HEK293 (cell line): Measurements from ENCODE around the gene PDZD2.

Source experiments
- ZNF10 ChIP-seq: fragments of 450-650 bp; formaldehyde crosslinking; IDR thresholded peaks from 2 replicates; pipeline ENCODE4 v1.5.1; 2017; ENCODE audit warnings: missing biosample characterization, missing genetic modification characterization
- ZSCAN23 ChIP-seq: fragments of 450-650 bp; formaldehyde crosslinking; IDR thresholded peaks from 2 replicates; pipeline ENCODE4 v1.5.1; 2016; ENCODE audit warnings: missing biosample characterization, missing genetic modification characterization
- TF ChIP-seq, protein P1 (sequence below): fragments of 450-650 bp; formaldehyde crosslinking; IDR thresholded peaks from 2 replicates; pipeline ENCODE4 v1.5.1; 2016; ENCODE audit warnings: missing biosample characterization, missing genetic modification characterization

DNA sequence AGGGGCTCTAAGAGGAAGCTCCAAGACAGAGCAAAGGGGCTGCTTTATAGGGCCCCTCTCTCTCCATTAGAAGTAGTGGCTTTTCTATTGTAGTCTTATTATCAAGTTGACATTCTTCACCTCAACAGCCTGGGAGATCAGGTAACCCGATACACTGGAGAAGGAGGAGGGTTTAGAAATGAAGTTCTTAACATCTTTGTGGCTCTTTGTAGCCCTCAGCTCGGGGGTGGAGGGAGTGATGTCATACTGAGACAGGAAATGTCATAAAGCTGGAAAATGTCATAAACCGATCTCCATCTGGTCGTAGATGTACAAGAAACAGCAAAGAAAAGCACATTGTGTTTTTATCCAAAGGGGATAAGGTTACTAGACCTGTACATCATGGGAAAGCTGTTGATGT, 17.9 kb downstream of the PDZD2 start:
- TF ChIP-seq ZNF10 (tag by site-specific recombination), result no peak
- TF ChIP-seq, protein P1, sequence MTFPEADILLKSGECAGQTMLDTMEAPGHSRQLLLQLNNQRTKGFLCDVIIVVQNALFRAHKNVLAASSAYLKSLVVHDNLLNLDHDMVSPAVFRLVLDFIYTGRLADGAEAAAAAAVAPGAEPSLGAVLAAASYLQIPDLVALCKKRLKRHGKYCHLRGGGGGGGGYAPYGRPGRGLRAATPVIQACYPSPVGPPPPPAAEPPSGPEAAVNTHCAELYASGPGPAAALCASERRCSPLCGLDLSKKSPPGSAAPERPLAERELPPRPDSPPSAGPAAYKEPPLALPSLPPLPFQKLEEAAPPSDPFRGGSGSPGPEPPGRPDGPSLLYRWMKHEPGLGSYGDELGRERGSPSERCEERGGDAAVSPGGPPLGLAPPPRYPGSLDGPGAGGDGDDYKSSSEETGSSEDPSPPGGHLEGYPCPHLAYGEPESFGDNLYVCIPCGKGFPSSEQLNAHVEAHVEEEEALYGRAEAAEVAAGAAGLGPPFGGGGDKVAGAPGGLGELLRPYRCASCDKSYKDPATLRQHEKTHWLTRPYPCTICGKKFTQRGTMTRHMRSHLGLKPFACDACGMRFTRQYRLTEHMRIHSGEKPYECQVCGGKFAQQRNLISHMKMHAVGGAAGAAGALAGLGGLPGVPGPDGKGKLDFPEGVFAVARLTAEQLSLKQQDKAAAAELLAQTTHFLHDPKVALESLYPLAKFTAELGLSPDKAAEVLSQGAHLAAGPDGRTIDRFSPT (tag by site-specific recombination), result no peak; the same call in 1 of the 2 replicates
- no peak for TF ChIP-seq ZSCAN23 (tag by site-specific recombination)
